ENCODE data around the gene HAPLN2.

The HAPLN2 gene

DNA sequence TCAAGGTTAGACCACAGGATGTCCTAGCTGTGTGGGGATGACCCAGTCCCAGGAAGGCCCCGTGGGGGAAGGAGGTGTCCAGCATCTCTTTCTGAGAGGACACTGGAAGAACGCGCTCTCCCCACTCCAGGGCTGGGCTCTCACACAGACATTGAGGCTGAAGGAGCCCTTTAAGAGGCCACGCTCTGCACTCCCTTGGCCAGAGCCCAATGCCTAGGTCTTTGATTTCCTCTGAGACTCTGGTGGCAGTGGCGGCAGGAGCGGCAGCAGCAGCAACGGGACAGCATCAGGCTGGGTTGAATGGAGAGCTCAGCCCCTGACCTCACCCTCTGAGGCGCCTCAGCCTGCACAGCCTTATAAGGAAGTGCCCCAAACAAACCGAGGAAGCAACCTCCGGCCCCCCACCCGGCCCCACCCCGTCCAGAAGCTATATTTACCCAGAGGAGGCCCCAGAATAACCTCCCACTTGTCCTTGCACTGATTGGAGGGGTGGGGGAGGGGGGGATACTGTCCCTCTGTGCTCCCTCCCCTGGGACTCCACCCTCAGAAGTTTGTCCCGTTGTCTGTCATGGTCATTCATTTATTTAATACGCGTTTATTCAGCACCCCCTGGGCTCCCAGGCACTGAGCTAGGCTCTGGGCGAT lies 45.7 kb downstream of the HAPLN2 start:
- DNase-seq = no peak

DNA sequence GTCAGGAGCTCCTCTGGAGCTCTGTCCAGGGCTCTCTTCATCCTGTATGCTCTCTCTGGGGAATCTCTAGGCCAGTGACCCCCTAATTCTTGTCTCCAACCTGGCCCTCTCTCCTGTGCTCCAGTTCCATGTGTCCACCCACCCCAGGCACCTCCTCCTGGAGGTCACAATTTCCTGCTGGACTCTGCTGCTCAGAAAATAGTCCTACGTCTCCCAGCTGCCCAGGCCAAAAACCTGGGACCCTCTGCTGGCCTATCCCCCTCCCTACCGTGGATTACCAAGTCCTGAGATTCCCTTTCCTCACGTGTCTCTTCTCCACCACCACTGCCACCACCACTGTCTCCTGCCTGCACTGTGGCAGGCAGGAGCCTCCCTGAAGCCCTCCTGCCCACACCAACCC lies 46.3 kb downstream of the HAPLN2 start:
- no peak for DNase-seq

DNA sequence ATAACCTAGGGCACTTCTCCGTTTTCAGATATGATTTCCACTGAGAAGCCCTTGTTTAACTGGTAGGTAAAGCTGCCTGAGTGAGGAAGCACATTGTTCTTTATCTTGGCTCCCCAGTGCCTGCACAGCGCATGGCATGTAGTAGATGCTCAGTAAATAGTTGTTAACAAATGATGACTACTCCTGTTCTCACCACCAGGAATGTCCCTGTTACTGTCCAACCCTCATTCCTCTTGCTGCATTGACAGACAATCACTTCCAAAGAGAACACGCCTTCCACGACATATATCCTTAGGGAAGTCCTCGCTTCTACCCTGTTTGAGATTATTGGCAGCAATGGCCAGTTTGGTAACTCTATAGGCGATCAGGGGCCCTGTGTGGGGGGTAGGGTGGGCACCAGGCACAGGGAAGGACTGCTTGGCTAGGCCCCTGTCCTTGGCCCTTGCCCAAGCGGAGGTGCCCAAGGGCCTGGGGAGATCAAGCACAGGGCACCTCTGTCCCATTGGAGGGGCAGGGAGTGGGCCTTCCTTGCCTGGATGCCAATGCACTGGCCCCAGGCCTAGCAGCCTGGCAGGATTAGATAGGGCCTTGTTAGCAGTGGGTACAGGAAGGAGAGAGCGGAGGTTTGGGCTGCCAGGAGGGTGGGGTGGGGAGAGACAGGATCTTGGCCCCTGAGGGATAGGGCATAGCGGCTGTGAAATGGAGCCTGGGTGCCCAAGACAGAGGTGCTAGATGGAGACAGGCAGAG lies 47.8 kb downstream of the HAPLN2 start:
- DNase-seq = no peak

DNA sequence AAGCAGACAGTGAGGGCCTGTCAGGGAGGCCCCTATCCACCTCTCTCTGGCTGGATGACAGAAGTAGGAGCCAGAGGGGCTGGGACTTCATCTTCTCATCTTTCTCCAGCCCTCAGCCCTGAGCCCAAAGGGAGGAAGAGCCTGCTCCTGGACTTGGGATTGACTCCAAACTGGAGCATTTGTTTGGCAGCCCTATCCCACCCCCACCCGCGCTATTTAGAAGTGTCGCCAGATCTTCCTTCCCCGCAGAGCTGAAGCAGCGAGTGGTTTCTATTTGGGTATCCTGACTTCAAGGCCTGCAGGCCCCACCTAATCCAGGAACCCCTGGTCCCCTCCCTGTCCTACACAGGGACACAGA lies 48.4 kb downstream of the HAPLN2 start:
- DNase-seq = no peak

DNA sequence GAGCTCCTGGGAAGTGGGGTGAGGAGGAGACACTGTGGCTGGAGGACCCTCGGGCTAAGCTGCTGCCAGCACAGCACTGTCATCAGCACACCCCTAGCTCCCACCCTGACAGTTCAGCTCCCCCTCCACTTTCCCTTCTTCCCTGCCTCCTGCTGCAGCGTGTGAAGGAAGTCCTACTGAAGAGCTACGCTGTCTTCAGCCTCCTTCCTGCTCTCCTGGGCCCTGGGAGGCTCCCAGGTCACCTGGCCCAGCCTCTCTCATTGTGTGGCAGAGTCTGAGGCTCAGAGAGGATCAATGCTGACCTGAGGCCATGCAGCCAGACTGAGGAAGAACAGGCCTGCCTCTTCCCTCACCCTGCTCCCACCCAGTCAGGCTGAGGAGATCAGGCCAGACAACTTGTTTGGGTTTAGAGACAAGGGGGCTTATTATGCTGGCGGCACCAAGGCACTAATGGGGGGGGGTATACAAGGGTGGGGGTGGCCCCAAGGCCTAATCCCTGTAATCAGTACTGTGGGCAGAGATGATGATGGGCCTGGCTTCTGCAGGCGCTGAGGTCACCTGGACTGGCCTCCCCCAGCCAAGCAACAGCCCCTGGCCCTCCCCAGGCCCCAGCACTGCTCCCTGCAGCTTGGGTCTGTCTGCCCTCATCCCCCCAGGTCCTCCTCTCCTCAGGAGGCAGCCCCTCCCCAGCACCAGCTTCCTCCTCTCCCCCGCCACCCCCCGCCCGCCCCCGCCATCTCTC lies 48.9 kb downstream of the HAPLN2 start:
- no peak for DNase-seq

DNA sequence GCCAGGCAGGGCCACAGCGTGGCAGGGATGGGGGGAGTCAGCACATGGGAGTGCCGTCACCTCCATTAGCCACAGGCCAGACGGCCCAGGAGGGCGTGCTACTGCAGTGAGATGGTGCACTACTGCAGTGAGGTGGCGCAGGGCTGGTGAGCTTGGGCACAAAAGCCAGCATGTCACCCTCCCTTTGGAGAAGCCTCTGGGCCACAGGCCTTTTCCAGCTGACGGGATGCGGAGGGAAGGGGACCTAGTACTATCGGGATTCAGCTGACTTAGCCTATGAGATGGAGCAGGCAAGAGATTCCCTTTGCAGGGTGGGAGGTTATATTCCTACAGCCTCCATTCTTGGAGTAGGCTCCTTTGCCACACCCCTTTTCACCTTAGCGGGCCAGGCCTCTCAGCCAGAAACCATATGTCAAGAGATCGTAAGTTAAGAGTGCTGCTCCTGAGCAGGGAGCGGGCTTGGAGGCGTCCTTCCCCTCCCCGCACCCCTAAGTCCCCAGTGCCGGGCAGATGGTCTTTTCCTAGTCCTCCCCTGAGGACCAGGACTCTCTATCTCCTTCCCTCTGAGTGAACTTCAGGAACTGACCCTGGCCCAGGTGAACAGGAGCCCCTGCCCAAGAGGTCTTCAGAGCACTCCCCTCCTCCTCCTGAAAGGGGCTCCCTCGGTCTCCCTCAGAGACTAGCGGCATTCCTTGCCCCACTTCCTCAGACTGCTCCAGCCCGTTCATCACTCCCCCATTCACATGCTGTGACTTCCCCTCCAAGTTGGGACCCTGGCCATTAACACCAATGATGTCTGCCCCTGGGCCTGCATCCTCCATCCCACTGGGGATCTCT lies 49.8 kb downstream of the HAPLN2 start:
- no peak for DNase-seq

DNA sequence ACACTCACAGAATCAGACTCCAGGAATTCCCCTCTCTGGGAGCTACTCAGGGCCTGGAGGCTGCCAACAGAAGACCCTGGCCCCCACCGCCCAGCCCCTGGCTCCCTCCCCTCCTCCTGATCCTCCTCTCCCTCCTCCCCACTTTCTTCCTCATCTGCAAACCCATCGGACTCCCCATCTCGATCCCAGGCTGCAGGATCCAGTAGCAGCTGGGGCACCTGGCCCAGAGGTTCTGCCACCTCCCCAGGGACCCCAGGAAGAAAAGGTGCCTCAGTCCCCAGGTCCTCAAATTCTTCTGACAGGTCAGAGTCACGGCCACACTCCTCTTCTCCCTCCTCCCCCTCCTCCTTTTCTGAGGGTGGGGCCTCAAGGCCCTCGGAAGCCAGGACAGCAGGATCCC lies 50.6 kb downstream of the HAPLN2 start:
- DNase-seq = no peak

DNA sequence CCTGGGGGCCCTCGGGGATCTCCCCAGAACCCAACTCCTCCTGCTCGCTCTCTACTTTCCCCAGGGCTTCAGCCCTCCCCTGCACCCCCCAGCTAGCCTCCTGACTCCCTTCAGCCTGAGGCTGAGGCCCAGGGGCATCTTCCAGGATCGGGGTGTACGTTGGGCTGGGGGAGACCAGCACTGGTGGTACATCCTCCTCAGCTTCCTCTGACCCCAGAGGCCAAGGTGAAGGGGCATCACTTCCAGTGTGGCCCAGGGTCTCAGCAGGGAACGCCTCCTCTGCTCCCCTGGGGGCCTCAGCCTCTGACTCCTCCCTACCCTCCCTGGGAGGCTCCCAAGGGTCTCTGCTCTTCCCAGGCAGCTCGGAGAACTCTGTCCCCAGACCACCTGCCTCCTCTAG lies 51.1 kb downstream of the HAPLN2 start:
- DNase-seq = no peak

DNA sequence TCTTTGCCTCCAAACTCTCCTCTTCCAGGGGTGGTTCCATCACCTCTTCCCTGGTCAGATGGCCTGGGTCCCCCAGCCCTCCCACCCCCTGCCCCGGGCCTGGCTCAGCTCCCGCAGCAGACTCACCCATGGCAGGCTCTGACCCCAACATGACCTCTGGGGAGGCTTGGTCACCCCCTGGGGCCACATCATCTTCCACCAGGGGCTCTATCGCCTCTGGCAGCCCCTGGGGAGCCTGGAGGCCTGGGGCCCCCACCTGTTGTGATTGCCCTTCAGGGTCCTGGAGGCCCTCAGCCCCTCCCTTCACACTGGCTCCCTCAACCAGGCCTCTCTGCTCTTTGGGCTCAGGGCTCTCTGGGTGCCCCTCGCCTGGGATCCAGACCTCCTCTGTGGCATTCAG lies 51.6 kb downstream of the HAPLN2 start:
- no peak for DNase-seq

DNA sequence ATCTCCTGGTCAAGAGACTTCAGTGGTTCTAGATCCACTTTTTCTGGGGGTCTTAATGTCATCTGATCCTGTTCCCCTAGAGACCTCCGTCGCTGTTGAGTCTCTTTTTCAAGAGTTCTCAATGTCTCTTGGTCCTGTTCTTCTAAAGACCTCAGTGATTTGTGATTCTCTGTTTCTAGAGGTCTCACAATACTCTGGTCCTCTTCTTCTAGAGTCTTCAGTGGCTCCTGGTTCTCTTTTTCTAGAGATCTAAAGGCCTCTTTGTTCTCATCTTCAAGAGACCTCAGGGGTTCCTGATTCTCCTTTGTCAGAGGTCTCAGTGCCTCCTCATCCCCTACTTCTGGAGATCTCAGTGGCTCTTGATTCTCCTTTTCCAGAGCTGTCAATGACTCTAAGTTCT lies 52.6 kb downstream of the HAPLN2 start:
- DNase-seq = no peak

DNA sequence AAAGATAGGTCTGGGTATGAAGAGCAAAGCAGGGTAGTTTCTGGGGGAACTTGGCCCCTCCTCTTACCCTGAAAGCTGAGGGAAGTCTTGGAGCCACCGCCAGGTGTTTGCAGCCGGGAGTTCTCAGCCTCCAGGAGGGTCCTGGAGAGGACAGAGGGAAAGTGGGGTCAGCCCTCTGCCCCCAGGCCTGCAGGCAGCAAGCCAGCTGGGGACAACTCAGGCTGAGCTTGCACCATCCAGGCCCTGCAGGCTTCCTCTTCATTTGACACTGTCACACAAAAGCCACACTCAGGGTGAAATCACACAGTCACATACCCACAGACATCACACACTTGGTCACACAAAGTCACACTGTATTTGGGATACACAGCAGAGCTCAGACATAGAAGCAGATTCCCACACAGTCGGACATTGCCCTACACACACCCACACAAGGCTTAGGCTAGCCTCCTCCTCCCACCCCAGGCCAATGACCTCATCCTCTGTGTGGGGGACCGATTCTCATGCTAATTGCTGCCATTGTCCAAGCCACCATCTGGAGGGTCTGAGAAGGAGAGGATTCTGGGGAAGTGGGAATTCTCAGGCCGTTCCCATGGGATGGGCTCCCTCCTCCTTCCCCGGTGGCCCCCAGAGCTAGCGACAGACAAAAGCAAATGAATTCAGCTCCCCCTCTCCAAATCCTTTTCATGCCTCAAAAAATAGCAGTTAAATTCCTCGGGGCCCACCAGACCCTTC lies 54.3 kb downstream of the HAPLN2 start:
- no peak for DNase-seq
